DND-41 (cell line): ENCODE results near the gene ABCA13.

Experiments
- ATAC-seq: fragments of 200-7000 bp; cut with Tn5 transposase; 3 replicates; pipeline ENCODE4 v1.9.1; 2021; ENCODE audit warnings: low read depth; ENCODE audit not compliant: insufficient read depth
- DNase-seq: peaks from one replicate; pipeline ENCODE4 v3.0.0-alpha.2; 2020
- H2AFZ ChIP-seq: 2 replicates; pipeline ENCODE4 v1.6.0; 2012; ENCODE audit warnings: low read depth, low read length
- H3K27ac ChIP-seq: 2 replicates; pipeline ENCODE4 v1.5.1; 2012; ENCODE audit warnings: low read length, inconsistent platforms
- H3K27me3 ChIP-seq: fragments of 200-600 bp; sonication (generic); 2 replicates; pipeline ENCODE4 v1.6.0; 2012; ENCODE audit warnings: low read length, mild to moderate bottlenecking, inconsistent platforms; ENCODE audit not compliant: insufficient read depth, poor library complexity
- H3K36me3 ChIP-seq: 2 replicates; pipeline ENCODE4 v1.5.1; 2012; ENCODE audit warnings: low read length, inconsistent platforms; ENCODE audit not compliant: insufficient read depth
- H3K4me1 ChIP-seq: 2 replicates; pipeline ENCODE4 v1.5.1; 2012; ENCODE audit warnings: mild to moderate bottlenecking, low read length; ENCODE audit not compliant: insufficient read depth
- H3K4me2 ChIP-seq: 2 replicates; pipeline ENCODE4 v1.6.0; 2012; ENCODE audit warnings: mild to moderate bottlenecking, moderate library complexity, low read length, inconsistent platforms; ENCODE audit not compliant: insufficient read depth
- H3K4me3 ChIP-seq, 2 experiments: fragments of 200-600 bp in 1 of 2; shearing (Covaris generic) in 1 of 2; 2 replicates each; pipeline ENCODE4 v1.5.1; 2012 to 2016; ENCODE audit warnings: inconsistent platforms in 2 of 2, low read length in 2 of 2, mild to moderate bottlenecking in 2 of 2, low read depth in 1 of 2, moderate library complexity in 1 of 2
- H3K79me2 ChIP-seq: 2 replicates; pipeline ENCODE4 v1.6.0; 2012; ENCODE audit warnings: low read length, inconsistent platforms; ENCODE audit not compliant: insufficient read depth
- H3K9ac ChIP-seq: 2 replicates; pipeline ENCODE4 v1.6.0; 2012; ENCODE audit warnings: low read depth, mild to moderate bottlenecking, inconsistent platforms, low read length, moderate library complexity
- H3K9me3 ChIP-seq: 2 replicates; pipeline ENCODE4 v1.5.1; 2012; ENCODE audit warnings: low read length, moderate library complexity, mild to moderate bottlenecking, inconsistent platforms; ENCODE audit not compliant: insufficient read depth, severe bottlenecking
- H4K20me1 ChIP-seq: 2 replicates; pipeline ENCODE4 v1.6.0; 2012; ENCODE audit warnings: low read length; ENCODE audit not compliant: insufficient read depth
- CTCF ChIP-seq: IDR thresholded peaks from 2 replicates; pipeline ENCODE4 v1.5.1; 2012; ENCODE audit warnings: borderline replicate concordance, low read length, moderate library complexity, mild to moderate bottlenecking; ENCODE audit not compliant: poor library complexity, severe bottlenecking; ENCODE audit errors: extremely low read depth
- EZH2 ChIP-seq: IDR thresholded peaks from 3 replicates; pipeline ENCODE4 v1.6.1; 2012; ENCODE audit warnings: borderline replicate concordance, low read depth, mild to moderate bottlenecking, moderate library complexity, low read length, inconsistent platforms; ENCODE audit not compliant: severe bottlenecking

ABCA13 gene

GRCh38 chr7:48421357-48421756 is 250.1 kb downstream of the ABCA13 start:
- DNase-seq: no peak
- no peaks in the 10 kb centered on the region for H3K27me3 ChIP-seq
- H3K4me2 ChIP-seq: no peak overlapping the region
- ATAC-seq: no peak
- H2AFZ ChIP-seq: no peak overlapping the region
- H3K27ac ChIP-seq: no peak overlapping the region
- no peak overlapping the region for H3K9ac ChIP-seq
- TF ChIP-seq CTCF: no peak
- TF ChIP-seq EZH2: no peak
- no peak overlapping the region for H3K4me3 ChIP-seq
- H4K20me1 ChIP-seq: no peaks in the 10 kb centered on the region
- no peaks in the 10 kb centered on the region for H3K9me3 ChIP-seq
- H3K36me3 ChIP-seq: no peaks in the 10 kb centered on the region
- H3K4me1 ChIP-seq: no peaks in the 10 kb centered on the region
- no peaks in the 10 kb centered on the region for H3K79me2 ChIP-seq

- Histone ChIP-seq H4K20me1 (no peaks in the 10 kb centered on the region), H3K4me3 (no peak overlapping the region), H3K4me1 (no peaks in the 10 kb centered on the region), H3K79me2 (no peaks in the 10 kb centered on the region), H3K9me3 (no peaks in the 10 kb centered on the region), H3K27ac (no peak overlapping the region), H2AFZ (no peak overlapping the region), H3K9ac (no peak overlapping the region), H3K36me3 (no peaks in the 10 kb centered on the region), H3K4me2 (no peak overlapping the region), H3K27me3 (no peaks in the 10 kb centered on the region)
- no peak for DNase-seq
- no peak for ATAC-seq
- TF ChIP-seq CTCF (peak; percentile 36), EZH2 (no peak)
Observed at GRCh38 chr7:48424731-48425130, 253.5 kb downstream of the ABCA13 start.

GRCh38 chr7:48426331-48426965 is 255.2 kb downstream of the ABCA13 start:
- no peak overlapping the region for H3K4me2 ChIP-seq
- H3K27me3 ChIP-seq: no peaks in the 10 kb centered on the region
- no peaks in the 10 kb centered on the region for H3K9me3 ChIP-seq
- H3K4me1 ChIP-seq: no peaks in the 10 kb centered on the region
- H3K4me3 ChIP-seq: no peak overlapping the region
- H2AFZ ChIP-seq: no peak overlapping the region
- no peaks in the 10 kb centered on the region for H3K36me3 ChIP-seq
- TF ChIP-seq EZH2 (no peak), CTCF (no peak)
- no peak overlapping the region for H3K27ac ChIP-seq
- no peaks in the 10 kb centered on the region for H4K20me1 ChIP-seq
- ATAC-seq: no peak
- no peak overlapping the region for H3K9ac ChIP-seq
- no peaks in the 10 kb centered on the region for H3K79me2 ChIP-seq
- DNase-seq: no peak
